SK-N-SH (cell line): Measurements from ENCODE around the gene AATF. TPM values are rescaled to one million over a fixed set of nuclear protein-coding genes. Genes with fewer than 3 reads are reported as not detected.

ENCODE experiments used
- CTCF ChIA-PET: fragments of 300-600, 350-600 bp; formaldehyde crosslinking; extraction: SDS; loops from one replicate; lab custom pipeline; 2021; lab: Yijun Ruan, JAX
- POLR2A ChIA-PET: fragments of 350-600 bp; sonication (Branson Sonifier 250); formaldehyde crosslinking; extraction: SDS; loops from one replicate; lab custom pipeline; 2020; ENCODE audit warnings: antibody characterized with exemption, inconsistent platforms; lab: Yijun Ruan, JAX
- DNase-seq: peaks from one replicate; pipeline ENCODE4 v3.0.0; 2012
- H2AFZ ChIP-seq: fragments of 200-600 bp; sonication (generic); 2 replicates; pipeline ENCODE4 v1.8.1; 2016; ENCODE audit warnings: antibody characterized with exemption, mild to moderate bottlenecking, low read depth
- H3F3A ChIP-seq: fragments of 200-600 bp; sonication (generic); replicated peaks from 2 replicates; pipeline ENCODE3; 2016; ENCODE audit warnings: antibody characterized with exemption, mild to moderate bottlenecking; ENCODE audit not compliant: insufficient read depth
- H3K27ac ChIP-seq, 2 experiments: fragments of 200-500 bp in 1 of 2; fragments of 200-600 bp in 1 of 2; sonication (Bioruptor generic) in 1 of 2; sonication (generic), shearing (Covaris generic) in 1 of 2; 2 replicates each; pipeline versions ENCODE4 v1.5.1 to v1.6.1; 2014 to 2016; ENCODE audit warnings: low read depth in 2 of 2, inconsistent platforms in 1 of 2, low read length in 1 of 2, mild to moderate bottlenecking in 1 of 2, mixed read lengths in 1 of 2
- H3K27me3 ChIP-seq: fragments of 200-600 bp; sonication (generic), shearing (Covaris generic); 2 replicates; pipeline ENCODE4 v1.6.1; 2016; ENCODE audit warnings: mixed run types; ENCODE audit not compliant: insufficient read depth
- H3K36me3 ChIP-seq, 2 experiments: fragments of 200-500 bp in 1 of 2; fragments of 200-600 bp in 1 of 2; sonication (Bioruptor generic) in 1 of 2; sonication (generic) in 1 of 2; replicated peaks in 1 of 2; 2 replicates each; pipeline versions ENCODE3 to v1.5.1; 2014 to 2016; ENCODE audit warnings: low read length in 1 of 2, mild to moderate bottlenecking in 1 of 2; ENCODE audit not compliant: insufficient read depth in 2 of 2, control insufficient read depth in 1 of 2
- H3K4me1 ChIP-seq, 2 experiments: fragments of 200-500 bp in 1 of 2; fragments of 200-600 bp in 1 of 2; sonication (Bioruptor generic) in 1 of 2; sonication (generic), shearing (Covaris generic) in 1 of 2; 2 replicates each; pipeline versions ENCODE4 v1.5.1 to v1.6.1; 2014 to 2016; ENCODE audit warnings: low read depth in 1 of 2, low read length in 1 of 2, mixed run types in 1 of 2; ENCODE audit not compliant: insufficient read depth in 2 of 2, control insufficient read depth in 1 of 2
- H3K4me2 ChIP-seq: fragments of 200-600 bp; sonication (generic), shearing (Covaris generic); 2 replicates; pipeline ENCODE4 v1.6.1; 2017; ENCODE audit warnings: mixed run types
- H3K4me3 ChIP-seq, 2 experiments: fragments of 200-500 bp in 1 of 2; fragments of 200-600 bp in 1 of 2; sonication (Bioruptor generic) in 1 of 2; sonication (generic), shearing (Covaris generic) in 1 of 2; 2 replicates each; pipeline versions ENCODE4 v1.5.1 to v1.8.1; 2014 to 2016; ENCODE audit warnings: low read depth in 2 of 2, inconsistent platforms in 1 of 2, low read length in 1 of 2, mild to moderate bottlenecking in 1 of 2, mixed read lengths in 1 of 2, moderate library complexity in 1 of 2
- H3K79me2 ChIP-seq: fragments of 200-600 bp; sonication (generic); 2 replicates; pipeline ENCODE4 v1.8.1; 2017; ENCODE audit warnings: mild to moderate bottlenecking; ENCODE audit not compliant: insufficient read depth
- H3K9ac ChIP-seq: fragments of 200-600 bp; sonication (generic); 2 replicates; pipeline ENCODE4 v1.6.1; 2017; ENCODE audit warnings: mixed run types
- H3K9me2 ChIP-seq: fragments of 200-600 bp; sonication (generic); 2 replicates; pipeline ENCODE4 v1.6.1; 2017; ENCODE audit warnings: mixed run types
- H3K9me3 ChIP-seq: fragments of 200-600 bp; sonication (generic); 2 replicates; pipeline ENCODE4 v1.6.1; 2017; ENCODE audit warnings: mixed run types, mild to moderate bottlenecking, moderate library complexity
- H4K20me1 ChIP-seq: fragments of 200-600 bp; sonication (generic); 2 replicates; pipeline ENCODE4 v1.6.1; 2017; ENCODE audit warnings: mild to moderate bottlenecking, mixed run types; ENCODE audit not compliant: insufficient read depth
- CHD2 ChIP-seq: fragments of 150-350 bp; IDR thresholded peaks from 2 replicates; pipeline ENCODE4 v1.6.1; 2018; ENCODE audit warnings: low read length; ENCODE audit not compliant: partially characterized antibody
- EZH2phosphoT487 ChIP-seq: fragments of 200-600 bp; sonication (generic); IDR thresholded peaks from 2 replicates; pipeline ENCODE4 v1.6.1; 2017; ENCODE audit warnings: low read depth, mixed run types, mild to moderate bottlenecking, antibody characterized with exemption, moderate library complexity, borderline replicate concordance
- FOXM1 ChIP-seq: IDR thresholded peaks from 2 replicates; pipeline ENCODE4 v1.4.0; 2012; ENCODE audit warnings: low read depth, mild to moderate bottlenecking
- GABPA ChIP-seq: IDR thresholded peaks from 2 replicates; pipeline ENCODE4 v1.4.0; 2012; ENCODE audit warnings: low read depth, mild to moderate bottlenecking
- JUND ChIP-seq: IDR thresholded peaks from 2 replicates; pipeline ENCODE4 v1.4.0; 2012
- MXI1 ChIP-seq: IDR thresholded peaks from 2 replicates; pipeline ENCODE4 v1.6.1; 2012; ENCODE audit warnings: mild to moderate bottlenecking, low read depth, low read length, improper control_type of control experiment
- NRF1 ChIP-seq: IDR thresholded peaks from 2 replicates; pipeline ENCODE4 v1.6.1; 2012; ENCODE audit warnings: low read depth, mild to moderate bottlenecking, low read length
- RFX5 ChIP-seq: IDR thresholded peaks from 2 replicates; pipeline ENCODE4 v1.6.1; 2012; ENCODE audit warnings: mild to moderate bottlenecking, improper control_type of control experiment, low read length
- SMC3 ChIP-seq: IDR thresholded peaks from 2 replicates; pipeline ENCODE4 v1.6.1; 2012; ENCODE audit warnings: low read depth, low read length, improper control_type of control experiment
- TCF12 ChIP-seq: IDR thresholded peaks from 2 replicates; pipeline ENCODE4 v1.4.0; 2012
- WGBS: methylation state at CpG from one replicate; pipeline ENCODE4 v1.1.6; 2017; ENCODE audit warnings: low lambda C conversion rate; 5-methylcytosine and 5-hydroxymethylcytosine counted together
- polyA plus RNA-seq, 3 experiments: library from polyadenylated mRNA; depleted of rRNA; stranded (reverse); fragments of >200 nt; gene quantifications; 2 replicates each; pipeline ENCODE4 v1.2.3, GENCODE V29; 2012
- TF ChIP-seq, protein P1 (sequence below): IDR thresholded peaks from 2 replicates; pipeline ENCODE4 v1.6.1; 2012; ENCODE audit warnings: mild to moderate bottlenecking, low read depth, low read length, moderate library complexity

Gene AATF
- polyA plus RNA-seq, 1 of the 3 experiments (the other 2 are of a cell fraction): 18.8 TPM

DNA sequence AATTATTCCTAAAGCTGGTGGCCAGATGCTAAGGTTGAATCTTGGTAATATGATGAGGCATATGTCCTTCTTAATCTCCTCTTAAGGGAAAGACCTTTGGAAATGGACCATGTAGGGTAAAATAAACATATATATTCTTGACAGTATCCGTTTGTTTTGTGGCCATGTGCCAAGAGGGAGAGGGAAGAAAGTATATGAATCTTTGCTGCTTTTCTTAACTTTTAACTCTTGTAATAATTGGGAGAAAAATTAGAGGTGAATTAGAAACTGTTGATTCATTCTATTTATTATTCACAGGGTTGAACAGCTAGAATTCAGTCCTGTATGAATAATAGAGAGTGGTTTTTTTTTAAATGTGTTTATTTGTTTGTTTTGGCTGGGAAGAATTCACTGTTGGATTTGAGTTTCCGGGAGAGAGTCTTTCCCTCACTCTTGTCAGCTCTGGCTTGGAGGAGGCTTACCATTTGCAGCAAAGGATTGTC lies 31.6 kb downstream of the AATF start:
- Histone ChIP-seq H3K27ac (no peak overlapping the region; a peak in 1 of 4 replicates), H3K9me3 (no peaks in the 10 kb centered on the region), H3K79me2 (peaks cover 54% of the 10 kb centered on the region), H4K20me1 (peaks cover 4% of the 10 kb centered on the region; the same call in 1 of the 2 replicates), H2AFZ (no peak overlapping the region), H3K4me2 (no peak overlapping the region), H3K9ac (no peak overlapping the region), H3F3A (peaks cover 3% of the 10 kb centered on the region), H3K36me3 (peaks cover 6 to 19% of the 10 kb centered on the region in 2 experiments), H3K4me1 (peaks cover 0 to 20% of the 10 kb centered on the region in 2 experiments; a peak in 2 of 4 replicates), H3K4me3 (no peak overlapping the region), H3K27me3 (no peaks in the 10 kb centered on the region), H3K9me2 (no peaks in the 10 kb centered on the region)
- DNase-seq: no peak
- WGBS: 53% methylated on average over 2 of the region's 2 CpGs
- ChIA-PET CTCF (interaction anchor here (0.7 to 1.0 kb wide), 3 partner anchors 15 to 354 kb away, joined by 3 to 5 read pairs (median 3); no protein-coding TSS in a partner anchor), POLR2A (interaction anchor here (0.6 kb wide), 1 partner anchor 130 kb away, joined by 3 read pairs; no protein-coding TSS in a partner anchor)
- TF ChIP-seq MXI1: no peak
- TF ChIP-seq CHD2: no peak
- TF ChIP-seq TCF12: no peak; the same call in 1 of the 2 replicates
- TF ChIP-seq EZH2phosphoT487: no peak
- no peak for TF ChIP-seq JUND
- TF ChIP-seq SMC3: no peak
- TF ChIP-seq, protein P1, sequence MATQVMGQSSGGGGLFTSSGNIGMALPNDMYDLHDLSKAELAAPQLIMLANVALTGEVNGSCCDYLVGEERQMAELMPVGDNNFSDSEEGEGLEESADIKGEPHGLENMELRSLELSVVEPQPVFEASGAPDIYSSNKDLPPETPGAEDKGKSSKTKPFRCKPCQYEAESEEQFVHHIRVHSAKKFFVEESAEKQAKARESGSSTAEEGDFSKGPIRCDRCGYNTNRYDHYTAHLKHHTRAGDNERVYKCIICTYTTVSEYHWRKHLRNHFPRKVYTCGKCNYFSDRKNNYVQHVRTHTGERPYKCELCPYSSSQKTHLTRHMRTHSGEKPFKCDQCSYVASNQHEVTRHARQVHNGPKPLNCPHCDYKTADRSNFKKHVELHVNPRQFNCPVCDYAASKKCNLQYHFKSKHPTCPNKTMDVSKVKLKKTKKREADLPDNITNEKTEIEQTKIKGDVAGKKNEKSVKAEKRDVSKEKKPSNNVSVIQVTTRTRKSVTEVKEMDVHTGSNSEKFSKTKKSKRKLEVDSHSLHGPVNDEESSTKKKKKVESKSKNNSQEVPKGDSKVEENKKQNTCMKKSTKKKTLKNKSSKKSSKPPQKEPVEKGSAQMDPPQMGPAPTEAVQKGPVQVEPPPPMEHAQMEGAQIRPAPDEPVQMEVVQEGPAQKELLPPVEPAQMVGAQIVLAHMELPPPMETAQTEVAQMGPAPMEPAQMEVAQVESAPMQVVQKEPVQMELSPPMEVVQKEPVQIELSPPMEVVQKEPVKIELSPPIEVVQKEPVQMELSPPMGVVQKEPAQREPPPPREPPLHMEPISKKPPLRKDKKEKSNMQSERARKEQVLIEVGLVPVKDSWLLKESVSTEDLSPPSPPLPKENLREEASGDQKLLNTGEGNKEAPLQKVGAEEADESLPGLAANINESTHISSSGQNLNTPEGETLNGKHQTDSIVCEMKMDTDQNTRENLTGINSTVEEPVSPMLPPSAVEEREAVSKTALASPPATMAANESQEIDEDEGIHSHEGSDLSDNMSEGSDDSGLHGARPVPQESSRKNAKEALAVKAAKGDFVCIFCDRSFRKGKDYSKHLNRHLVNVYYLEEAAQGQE: no peak

DNA sequence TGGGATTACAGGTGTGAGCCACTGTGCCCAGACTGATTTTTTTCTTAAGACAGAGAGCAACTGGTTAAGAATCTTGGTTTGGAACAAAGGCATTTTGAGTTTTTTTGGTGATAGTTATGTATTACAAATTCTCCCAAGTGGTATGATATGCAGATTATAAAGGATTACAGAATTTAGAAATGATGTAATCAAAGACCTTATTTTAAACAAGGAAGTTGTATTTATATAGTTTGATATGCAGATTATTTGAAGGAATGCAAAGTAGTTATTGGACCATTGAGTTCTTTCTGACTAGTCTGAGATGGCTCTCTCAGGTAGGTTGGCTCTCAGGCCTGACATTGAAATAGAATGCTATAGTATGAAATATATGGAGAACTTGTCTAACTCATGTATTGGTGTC lies 34.9 kb downstream of the AATF start:
- no peaks in the 10 kb centered on the region for H3K9me3 ChIP-seq
- H3K9ac ChIP-seq: no peak overlapping the region
- H3K27me3 ChIP-seq: no peaks in the 10 kb centered on the region
- POLR2A ChIA-PET: no interaction called here
- CTCF ChIA-PET: no interaction called here
- H4K20me1 ChIP-seq: peaks cover 4% of the 10 kb centered on the region; the same call in 1 of the 2 replicates
- peaks cover 3% of the 10 kb centered on the region for H3F3A ChIP-seq
- H3K27ac ChIP-seq: no peak overlapping the region
- H3K4me1 ChIP-seq: peaks cover 0 to 19% of the 10 kb centered on the region in 2 experiments; a peak in 2 of 4 replicates
- H2AFZ ChIP-seq: no peak overlapping the region
- no peak overlapping the region for H3K4me2 ChIP-seq
- no peak overlapping the region for H3K4me3 ChIP-seq
- no peak for DNase-seq
- no peak for TF ChIP-seq NRF1
- TF ChIP-seq RFX5: no peak
- no peak for TF ChIP-seq CHD2
- no peak for TF ChIP-seq FOXM1
- no peak for TF ChIP-seq GABPA
- H3K9me2 ChIP-seq: no peaks in the 10 kb centered on the region
- peaks cover 36% of the 10 kb centered on the region for H3K79me2 ChIP-seq
- peaks cover 19 to 32% of the 10 kb centered on the region in 2 experiments for H3K36me3 ChIP-seq
